Activated CD4-positive, alpha-beta T cell treated with anti-CD3 and anti-CD28 coated beads, Interleukin-2, amount 50 U/mL, for 16 hours (primary cell): ENCODE results near the gene FKBP11.

Source experiments
- DNase-seq: peaks from one replicate; pipeline ENCODE4 v3.0.0-alpha.2; 2020

FKBP11 gene

DNA sequence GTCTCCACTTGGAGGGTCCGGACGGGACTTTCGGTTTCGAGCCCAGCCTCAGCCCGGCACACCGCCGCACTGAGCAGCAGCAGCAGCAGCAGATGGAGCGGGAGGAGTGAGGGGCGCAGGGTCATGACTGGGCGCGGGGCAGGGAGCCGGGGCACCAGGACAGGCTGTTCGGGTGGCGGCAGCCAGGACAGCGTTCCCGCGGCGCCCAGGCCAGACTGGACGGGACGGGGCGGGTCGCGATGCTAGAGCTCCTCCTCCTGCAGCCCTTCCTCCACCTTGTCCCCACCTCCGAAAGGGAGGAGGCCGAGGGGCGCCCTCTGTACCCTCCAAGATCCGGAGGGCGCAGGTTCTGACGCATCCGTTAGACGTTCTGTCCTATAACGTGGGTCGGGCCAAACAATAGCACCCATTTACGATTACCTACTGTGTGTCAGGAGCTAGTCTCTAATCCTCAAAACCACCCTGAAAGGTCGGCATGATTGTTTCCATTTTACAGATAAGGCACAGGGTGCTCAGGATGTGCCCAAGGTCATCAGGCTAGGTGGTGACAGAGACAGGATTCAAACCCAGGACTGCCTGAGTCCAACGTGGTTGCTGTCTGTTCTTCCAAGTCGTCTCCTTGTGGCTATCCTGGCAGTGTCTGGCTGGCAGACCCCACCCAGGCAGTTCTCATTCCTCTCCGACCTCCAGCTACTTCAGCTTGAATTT is at the start of gene FKBP11:
TSS of gene FKBP11 (minus strand) at position 189 of the 708 bp plus-strand sequence. CDS start at position 125, 64 bp downstream.
- DNase-seq, result peak; percentile 80

DNA sequence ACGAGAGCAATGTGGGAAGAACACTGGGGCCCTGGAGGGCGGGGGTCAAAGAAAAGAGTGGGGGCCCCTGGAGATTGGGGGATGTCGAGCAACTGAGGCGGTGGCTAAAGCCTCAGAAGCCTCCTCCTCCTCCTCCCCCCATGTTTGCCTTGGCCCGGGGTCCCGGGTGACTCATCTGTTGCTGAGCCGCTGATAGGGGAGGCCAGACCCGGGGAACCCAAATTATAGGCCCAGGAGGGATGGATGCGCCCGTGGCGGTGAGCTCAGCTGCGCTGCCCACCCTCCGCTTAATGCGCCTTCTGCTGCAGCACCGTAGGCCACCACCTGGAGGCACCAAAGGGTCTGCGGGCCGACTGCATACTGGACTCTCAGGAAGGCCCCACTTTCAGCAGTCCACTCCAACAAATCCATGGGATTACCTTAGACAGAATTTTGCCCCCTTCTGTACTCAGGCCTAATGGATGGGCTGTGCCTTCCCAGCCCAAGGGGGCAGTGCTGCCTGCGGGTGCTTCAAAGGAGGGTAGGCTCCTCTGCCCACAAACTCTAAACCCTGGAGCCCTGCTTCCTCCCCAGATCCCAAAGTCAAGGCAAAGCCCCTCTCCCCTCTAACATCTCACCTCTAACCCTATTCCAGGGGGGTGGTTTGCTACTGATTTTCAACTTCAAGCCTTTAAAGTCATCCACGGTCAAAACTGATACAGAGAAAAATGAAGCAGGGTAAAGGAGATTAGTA is 48.8 kb upstream of the FKBP11 start:
- DNase-seq, result no peak

DNA sequence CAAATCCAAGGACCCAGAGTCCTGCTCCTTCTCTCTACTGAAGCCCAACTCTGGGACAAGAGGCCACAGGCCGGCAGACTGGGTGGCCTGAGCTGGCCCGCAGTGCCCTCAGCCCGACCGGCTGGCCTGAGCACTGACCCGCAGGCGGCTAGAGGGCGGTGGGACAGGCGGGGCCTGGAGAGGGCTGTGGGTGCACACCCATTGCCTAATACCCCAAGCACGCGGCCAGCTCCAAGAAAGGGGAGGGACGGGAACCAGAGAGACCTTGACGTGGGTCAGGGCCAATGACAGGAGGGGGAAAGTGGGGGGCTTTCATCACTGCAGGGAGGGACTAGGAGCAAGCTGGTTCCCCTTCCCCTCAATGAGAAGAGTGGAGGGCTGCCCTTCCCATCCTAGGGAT is 48.2 kb upstream of the FKBP11 start:
- no peak for DNase-seq

DNA sequence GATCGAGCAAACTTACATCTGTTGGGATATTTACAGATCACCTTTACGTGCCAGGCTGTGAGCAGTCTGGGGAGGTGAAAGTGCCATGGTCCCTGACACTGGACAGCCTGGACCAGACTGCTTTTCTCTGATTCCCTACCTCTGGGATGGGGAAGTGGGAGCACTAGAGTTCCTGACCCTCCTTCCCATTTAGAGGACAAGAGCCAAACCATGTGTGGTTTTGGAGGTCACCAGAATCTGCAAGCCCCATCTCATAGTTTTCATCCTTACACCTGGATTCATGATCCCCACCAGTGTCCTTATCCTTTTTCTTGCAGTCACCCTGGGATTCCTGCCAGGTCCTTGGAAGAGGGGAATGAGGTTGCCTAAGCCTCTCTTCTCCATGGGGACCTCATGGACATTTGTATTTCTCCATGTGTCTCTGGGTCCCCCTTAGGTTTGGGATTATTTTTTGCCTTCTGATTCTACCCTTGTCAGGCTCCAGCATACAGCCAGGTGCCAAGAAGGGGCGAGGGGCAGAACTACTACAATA is 47.7 kb upstream of the FKBP11 start:
- DNase-seq, result no peak

DNA sequence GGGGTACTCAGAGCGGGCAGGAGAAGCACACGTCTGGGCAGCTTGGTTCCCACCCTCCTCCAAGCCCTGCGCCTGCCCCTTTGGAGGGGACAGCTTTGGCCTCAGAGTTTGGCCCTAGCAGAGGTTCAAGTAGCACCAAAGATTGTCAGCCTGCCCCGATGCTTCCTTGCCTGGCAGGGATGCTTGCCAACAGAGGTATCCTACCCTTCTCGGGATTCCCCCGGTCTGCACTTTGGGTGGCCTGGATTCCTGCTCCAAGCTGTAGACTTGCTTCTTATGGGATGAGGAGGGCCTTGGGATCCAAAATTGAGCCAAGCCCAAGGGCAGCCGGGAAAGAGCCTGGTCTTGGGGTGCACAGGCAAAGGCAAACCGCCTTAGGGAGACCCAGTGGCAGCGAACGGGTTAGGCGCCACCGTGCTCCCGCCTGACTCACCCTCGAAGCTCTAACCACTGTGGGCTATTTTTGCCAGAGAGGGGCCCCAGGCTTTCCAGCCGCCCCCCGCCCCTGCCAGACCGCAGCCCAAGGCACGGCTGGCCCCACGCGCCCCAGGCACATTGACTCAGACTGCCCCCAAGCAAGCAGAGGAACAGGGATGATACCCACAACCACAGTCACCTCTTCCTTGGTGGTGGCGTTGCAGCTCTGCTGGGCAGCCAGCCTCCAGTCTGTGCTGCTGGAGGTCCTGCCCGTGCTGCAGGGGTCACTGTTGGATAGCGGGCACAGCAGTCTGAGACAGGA is 47.1 kb upstream of the FKBP11 start:
- DNase-seq, result no peak

DNA sequence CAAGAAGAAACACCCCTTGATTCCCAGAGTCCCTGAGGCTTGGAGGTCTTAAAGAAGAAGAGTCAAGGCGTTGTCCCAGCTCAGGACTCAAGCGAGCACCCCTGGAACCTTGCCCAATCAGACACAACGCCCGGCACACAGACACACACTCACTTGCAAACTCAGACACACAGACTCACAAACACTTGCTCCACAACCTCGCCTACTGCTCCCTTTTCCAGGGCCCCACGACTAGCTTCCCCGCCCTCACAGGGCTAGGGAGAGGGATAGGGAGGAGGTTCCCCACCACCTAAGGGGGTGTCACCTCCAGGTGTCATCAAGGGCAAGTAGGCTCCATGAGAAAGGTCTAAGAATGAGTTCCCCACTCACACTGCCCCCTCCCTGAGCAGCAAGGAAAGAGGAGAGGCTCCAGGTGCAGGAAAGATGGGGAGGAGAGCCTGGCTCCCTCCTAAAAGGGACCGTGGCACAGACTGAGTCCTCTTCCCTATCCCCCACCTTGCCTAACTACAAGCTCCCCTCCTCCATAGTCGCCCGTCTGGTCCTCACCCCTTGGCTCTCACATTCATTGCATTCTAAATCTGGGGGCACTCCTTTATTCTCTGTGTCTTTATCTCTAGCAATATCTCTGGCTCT is 45.5 kb upstream of the FKBP11 start:
- DNase-seq, result no peak

DNA sequence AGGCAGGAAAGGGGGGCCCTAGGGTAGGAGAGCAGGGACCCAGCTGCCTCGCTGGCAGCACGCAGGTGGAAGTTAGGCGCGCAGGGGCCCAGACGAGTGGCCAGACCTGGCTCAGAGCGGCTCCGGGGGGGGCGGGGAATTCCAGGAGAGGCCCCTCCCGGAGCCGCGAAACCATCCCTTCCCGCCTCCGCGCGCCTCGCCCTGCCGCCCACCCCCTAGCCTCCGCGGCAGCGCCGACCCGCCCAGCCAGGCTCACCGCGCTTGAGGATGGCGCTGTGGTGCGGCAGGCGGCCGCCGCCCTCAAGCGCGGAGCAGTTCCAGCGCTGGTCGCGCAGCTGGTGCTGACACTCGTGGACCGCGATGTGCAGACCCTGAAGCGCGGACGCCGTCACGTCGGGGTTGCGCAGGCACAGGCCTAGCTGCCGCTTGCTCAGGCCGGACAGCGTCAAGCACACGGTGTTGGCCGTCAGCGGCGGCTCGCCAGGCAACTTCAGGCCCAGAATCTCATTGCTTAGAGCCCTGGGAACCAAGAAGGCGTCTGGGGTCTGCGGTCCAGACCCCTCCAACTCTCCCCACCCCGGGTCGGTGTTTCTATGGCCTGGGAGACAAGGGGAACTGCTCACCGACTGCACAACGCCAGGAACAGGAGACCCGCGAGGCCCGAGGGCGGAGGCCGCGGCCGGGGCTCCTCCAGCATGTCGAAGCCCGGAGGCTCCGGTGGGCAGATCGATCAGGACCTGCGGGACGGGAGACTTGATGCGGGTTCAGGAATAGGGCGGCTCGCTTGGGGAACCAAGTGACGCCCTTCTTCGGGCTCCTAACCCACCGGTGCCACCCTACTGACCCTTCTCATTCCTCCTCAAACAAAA is 44.8 kb upstream of the FKBP11 start:
- DNase-seq, result no peak

DNA sequence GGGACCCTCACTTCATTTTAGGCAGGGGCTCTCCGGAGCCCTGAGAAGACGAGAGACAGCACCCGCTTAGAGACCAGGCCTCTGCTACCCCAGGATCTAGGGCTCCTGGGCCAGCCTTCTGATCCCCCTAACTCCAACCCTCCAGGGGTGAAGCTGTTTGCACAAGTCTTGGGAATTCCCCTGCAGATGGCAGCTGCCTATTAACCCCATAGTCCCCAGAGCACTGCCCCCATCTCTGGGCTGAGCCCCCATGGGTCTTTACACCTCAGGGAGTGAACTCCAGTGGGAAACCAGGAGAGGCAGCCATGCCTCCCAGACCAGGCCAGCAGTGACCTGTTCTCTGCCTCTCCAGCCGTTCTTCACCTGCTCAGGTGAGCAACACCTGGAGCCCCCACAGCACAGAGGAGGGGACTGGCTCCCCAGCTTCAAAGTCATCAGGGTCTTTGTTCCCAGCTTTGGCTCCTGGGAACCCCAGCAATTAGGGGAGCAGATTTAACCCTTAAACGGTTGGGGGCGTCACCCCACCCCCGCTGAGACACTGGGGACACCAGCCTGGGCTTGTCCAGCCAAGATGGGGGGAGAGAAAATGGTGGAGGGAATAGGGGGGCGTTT is 44.0 kb upstream of the FKBP11 start:
- no peak for DNase-seq

DNA sequence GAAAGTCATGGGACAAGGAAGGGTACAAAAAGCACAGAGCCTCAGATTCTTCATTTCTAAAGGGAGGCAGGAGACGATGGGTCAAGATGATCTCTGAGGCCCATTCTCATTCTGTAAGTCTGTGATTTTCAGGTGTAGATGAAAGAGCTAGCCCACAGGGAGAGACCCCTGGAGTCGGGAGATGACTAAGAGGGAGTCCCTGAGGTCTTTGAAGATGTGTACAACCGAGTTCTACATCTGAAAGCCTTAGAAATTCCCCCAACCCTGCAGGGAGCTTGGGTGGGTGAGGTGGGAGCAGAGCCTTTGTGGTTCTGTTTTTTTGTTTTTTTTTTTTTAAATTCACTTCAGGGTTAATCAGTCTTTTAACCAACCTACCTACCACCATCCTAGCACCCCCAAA is 43.2 kb upstream of the FKBP11 start:
- DNase-seq, result no peak

DNA sequence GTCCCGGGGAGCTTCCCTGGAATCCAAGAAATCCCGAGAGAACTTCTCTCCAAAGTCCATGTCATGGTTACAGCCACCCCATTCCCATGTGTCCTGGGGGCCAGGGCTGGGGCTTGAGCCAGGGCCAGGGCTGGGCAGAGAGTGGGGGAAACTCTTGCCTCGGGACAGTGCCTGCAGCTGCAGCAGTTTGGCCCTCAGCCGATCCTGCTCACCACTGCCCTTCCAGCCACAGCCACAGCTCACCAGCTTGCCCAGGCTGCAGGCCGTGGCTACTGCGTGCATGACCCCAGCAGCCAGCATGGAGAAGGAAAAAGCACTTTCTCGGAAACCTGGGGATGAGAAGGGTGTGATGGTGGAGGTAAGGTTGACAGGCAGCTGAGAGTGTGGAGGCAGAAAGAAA is 42.7 kb upstream of the FKBP11 start:
- DNase-seq, result no peak

DNA sequence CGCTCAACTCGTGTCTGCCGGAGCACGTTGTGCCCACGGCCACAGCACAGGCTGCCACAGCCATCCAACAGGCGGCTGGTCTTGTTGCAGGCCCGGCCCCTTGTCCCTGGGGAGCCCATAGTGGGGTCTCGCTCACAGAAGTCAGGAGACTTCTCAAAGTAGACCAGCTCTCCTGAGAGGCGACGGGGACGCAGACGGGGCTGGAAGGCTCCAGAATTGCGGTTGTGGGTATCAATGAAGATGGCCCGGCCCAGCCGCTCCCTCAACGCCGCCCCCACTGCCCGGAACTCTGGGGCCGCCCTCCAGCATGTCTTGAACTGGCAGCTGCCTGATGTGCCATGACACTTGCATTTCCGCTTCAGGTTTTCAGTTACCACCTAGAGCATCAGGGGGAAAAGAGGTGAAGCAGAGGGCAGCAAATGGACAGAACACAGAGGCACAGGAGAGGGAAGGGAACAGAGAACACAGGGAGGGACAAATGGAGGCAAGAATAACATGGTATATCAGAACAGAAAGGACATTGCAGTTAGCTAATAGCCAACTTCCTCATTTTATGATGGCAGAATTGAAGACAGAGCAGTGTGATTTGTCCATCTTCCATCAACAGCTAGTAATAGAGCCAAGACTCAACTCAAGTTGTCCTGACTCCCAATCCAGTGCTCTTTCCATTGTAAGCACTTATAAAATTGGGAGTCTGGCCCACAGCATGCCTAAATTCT is 41.0 kb upstream of the FKBP11 start:
- no peak for DNase-seq

DNA sequence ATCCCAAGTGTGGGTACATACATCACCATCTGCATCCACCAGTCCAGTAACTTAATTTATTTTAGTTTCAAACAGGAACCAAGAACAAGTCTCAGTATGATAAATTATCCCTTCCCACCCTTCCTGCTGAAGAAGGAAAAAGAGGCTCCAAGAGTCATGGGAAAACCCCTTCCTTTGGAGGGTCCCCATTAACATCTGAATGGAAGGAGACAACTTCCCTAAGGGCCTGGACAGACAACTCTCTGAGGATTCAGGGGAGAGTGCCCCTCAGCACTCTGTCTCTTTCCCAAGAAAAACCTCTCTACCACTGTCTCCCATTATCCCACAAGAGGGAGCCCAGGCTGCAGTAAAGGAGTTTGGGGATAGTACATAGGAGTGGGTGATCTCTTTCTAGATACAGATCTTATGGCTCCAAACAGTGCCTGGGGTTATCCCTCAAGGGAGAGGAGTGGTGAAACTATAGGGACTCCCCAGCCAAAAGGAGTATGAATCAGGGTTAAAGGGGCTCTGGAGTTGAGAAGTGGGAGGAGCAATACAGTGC is 40.1 kb upstream of the FKBP11 start:
- no peak for DNase-seq

DNA sequence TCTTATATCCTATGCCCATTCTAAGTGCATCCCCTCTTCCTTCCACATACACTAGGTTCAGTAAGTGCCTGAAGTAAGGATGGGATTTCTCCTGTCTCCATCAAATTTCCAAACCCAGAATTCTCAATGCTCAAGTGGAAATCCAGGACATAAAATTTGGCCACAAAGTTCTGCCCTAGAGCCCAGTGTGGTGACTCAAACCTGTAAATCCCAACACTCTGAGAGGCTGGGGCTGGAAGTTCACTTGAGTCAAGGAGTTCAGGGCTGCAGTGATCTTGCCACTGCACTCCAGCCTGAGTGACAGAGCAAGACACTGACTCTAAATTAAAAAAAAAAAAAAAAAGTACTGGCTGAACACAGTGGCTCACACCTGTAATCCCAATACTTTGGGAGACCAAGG is 36.5 kb upstream of the FKBP11 start:
- DNase-seq, result no peak

DNA sequence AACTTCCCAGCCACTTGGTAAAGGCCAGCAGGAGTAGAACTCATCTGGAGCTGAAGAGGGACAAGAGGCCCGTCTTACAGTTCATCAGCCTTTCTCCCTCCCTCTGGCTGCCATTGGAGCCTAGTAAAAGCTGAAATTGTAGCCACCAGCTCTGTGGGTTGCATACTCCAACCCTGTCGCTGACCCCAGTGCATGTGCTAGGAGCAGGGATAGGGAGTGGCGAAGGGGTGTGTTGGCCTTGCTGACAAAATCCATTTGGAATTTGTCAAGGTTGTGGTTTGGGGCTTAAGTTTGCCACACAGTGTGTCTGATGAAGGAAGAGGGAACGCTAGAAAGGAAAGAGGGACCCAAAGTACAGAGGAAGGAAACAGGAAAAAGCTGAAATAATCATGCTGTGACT is 36.0 kb upstream of the FKBP11 start:
- DNase-seq, result no peak

DNA sequence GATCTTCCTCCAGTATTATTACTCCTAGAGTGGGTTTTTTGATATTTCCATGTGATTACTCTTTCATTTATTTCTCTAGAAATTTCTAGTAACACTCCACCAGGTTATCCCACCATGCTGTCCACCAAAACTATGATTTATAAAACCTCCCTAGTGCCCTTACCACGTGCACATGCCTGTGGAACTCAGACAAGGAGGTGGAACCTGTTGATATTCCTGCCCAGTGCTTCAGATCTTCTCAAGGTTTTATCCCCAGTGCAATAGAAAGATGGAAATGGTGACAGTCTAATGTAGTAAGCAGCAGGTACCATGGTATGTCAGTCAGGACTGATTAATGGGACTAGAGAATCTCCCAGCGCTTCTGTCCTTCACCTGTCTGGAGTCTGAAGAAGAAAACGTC is 35.5 kb upstream of the FKBP11 start:
- DNase-seq, result no peak

DNA sequence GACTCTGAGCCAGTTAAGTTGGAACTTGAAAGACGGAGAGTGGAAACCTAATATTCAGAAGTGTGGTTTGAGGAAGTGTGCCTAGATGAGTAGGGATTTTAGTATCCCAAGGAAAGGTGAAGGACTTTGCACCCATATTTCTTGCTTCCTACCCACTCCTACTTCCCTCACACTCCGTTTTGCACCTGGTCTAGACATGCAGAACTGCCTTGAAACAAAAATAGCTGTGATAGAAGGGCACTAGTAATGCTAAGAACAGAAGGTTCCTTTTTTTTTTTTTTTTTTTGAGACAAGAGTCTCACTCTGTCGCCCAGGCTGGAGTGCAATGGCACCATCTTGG is 32.7 kb upstream of the FKBP11 start:
- no peak for DNase-seq

DNA sequence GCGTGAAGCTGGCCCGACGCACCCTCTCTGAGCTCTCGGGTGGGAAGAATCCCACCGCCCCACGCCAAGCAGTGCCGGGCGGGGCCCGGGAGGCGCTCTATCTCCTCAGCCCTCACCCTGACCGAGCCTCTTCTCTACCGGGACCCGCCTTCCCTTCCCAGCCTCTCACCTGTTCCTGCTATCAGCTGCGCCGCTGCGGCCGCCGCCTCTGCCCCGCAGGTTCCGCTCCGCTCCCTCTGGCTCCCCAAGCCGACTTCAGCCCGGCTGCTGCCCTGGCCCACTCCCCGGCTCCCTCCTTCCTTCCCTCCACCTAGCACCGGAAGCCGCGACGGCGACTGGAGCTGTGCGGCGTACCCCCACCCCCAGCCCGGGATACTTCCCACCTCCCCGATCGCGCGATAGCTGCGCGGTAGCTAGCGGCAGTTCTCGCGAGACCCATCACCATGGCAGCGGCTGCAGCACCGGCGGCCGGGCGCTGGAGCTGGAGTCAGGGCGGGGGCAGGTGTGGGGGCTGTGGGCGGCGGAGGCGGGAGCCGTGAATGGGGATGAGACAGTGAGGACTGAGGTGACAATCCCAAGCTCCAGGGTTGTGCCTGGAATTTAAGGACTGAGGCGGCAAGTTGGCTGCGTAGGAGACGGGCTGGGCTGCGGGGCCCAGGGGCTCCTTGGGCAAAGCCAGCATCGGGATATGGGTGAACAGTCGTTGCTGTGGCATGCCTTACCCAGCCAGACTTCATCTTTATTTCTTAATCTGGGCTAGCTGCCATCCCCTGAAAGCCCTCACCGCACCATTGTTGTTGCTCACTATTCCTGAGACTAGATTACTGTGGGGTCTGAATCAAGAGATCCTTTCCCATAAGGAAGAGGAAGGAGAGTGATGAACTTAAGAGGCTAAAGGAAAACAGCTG is 32.1 kb upstream of the FKBP11 start, which contains the start of gene ARF3:
TSS of gene ARF3 (minus strand) at position 347 of the 908 bp plus-strand sequence. CDS start 16,392 bp downstream, outside the sequence.
- DNase-seq, result peak; percentile 96

DNA sequence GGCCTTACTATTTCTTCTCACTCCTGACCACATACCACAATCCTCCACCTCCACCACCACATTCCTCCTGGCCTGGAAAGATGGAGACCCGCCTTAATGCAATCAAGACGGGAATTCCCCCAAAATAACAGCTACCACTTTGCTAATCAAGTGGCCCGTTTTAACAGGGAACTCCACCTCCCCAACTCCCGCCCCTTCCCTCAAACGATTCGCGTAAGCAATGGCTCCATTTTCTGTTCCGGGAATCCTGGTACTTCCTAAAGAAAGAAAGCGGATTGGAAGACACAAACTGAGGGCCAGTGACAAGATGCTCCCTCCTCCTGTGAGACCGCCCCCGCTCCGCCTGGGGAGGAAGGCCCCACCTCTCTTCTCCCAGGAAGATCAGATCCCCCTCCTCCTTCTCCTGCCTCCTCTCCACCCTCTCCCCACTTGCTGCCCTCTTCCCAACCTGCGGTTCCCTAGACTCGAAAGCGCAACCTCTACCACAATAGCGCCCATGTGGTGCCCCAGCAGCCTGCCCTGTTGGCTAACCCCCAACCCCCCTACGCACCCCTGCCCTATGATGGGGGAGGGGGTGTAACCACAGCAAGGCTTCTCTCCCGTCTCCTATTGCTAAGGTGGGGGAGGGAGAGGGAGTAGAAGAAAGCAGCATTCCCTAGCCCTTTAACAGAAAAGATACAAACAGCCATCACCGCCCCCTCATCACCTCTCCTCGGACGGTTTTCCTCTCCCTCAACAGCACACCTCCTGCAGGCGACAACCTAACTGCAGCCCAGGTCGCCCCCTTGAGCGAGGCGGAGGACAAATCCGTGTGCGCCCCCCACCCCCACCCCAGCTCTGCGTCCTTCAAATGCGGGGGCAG is 31.2 kb upstream of the FKBP11 start:
- no peak for DNase-seq
